ENCODE measurements around the gene GARIN5B.

Gene GARIN5B

GRCh38 chr19:55368701-55369563 is 5.9 kb upstream of the GARIN5B start:
- peak; percentile 68 for DNase-seq

- peak; percentile 40 for DNase-seq
These were observed 5.0 kb upstream of the GARIN5B start for GRCh38 chr19:55368106-55368505.

DNA sequence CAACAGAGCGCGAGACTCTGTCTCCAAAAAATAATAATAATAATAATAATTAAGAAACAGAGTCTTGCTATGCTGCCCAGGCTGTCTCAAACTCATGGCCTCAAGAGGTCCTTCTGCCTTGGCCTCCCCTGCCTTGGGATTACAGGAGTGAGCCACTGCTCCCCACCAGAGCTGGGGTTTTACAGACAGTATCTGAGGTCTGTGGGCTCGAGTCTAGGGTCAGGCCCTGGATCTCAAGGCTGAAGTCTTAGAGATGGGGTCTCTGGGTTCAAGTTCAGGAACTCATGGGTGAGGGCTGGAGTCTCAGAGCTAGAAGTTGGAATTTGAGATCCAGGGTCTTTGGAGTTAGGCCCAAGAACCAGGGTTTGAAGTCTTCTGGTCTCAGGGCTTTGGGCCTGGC is 3.7 kb upstream of the GARIN5B start:
- DNase-seq, result no peak

DNA sequence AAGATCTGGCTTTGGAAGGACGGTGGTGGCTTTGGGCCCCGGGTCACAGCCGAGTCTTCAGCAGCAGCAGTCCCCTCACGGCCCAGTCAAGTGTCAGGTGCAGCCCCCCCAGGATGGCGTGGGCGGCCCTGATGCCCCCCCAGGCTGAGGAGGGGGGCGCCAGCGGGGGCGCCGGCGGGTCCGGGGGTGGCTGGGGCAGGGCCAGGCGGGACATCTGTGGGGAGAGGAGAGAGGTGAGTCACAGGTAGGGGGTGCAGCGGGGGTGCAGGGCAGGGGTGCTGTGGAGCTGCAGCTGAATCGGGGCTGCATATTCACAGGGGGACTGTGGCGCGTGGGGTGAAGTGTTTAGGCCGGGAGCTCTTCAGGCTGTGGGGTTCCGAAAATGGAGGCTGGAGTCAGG is 2.9 kb upstream of the GARIN5B start:
- no peak for DNase-seq

GRCh38 chr19:55365245-55365644 is 2.2 kb upstream of the GARIN5B start:
- DNase-seq, result no peak

- DNase-seq, result no peak
These were observed 678 bp downstream of the GARIN5B start for GRCh38 chr19:55362174-55362989.

GRCh38 chr19:55360902-55361301 is 2.2 kb downstream of the GARIN5B start:
- DNase-seq, result no peak

DNA sequence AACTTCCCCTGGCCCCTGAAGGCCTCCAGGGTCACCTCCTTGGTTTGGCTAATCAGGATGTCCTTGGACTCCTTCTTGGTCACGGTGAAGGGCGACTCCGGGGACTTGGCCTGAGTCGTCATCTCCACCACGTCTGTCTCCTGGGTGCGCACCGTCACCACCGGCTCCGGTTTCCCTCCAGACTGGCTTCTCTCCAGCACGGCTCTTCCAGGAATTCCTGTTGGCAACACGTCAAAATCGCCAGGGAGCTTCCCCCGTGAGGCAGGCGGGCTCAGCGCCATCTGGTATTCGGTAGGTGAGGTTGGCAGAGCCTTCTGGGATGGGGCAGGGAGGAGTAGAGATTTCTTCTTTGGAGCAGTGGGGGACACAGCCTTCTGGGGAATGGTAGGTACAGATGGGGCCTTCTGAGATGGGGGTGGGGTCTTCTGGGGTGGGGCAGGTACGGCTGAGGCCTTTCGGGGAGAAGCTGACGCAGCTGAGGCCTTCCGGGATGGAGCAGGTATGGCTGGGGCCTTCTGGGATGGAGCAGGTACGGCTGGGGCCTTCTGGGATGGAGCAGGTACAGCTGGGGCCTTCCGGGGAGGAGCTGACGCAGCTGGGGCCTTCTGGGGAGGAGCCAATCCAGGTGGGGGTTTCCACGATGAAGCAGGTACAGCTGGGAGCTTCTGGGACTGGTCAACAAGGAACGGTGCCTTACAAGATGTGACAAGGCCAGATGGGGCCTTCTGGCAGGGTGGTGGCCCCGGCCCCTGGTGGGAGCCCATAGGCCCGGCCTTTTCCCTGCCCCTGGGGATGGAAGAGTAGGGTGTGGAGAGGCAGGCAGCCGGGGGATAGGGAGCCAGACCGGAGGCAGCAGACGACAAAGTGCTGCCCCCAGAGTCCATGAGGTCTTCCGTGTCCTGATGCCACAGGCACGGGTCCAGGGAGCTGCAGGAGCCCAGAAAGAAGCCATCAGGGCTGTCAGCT is 3.8 kb downstream of the GARIN5B start:
- peak; percentile 31 for DNase-seq

GRCh38 chr19:55358493-55358892 is 4.6 kb downstream of the GARIN5B start:
- no peak for DNase-seq

DNA sequence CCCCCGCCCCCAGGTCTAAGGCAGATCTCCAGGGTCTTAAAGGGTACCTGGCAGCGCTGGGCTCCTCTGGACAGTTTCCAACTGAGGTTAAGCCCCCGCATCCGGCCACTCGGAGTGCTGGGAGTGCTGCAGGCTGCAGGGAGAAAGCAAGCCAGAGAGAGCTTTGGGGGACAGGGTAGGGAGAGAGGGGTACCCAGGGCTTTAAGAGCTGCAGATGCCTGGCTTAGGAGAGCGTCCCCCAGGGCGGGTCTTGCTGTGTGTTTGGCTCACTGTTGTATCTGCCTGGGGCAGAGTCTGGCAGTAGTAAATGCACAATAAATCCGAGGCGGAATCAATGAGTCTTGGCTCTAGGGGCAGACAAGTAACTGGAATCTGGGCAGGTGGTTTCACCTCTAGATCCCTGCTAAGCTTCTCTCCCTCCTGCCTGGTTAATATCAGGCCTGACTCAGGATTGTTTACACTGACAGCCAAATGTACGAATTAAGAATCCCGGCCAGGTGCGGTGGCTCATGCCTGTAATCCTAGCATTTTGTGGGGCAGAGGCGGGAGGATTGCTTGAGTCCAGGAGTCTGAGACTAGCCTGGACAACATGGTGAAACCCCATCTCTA is 7.7 kb downstream of the GARIN5B start:
- no peak for DNase-seq

DNA sequence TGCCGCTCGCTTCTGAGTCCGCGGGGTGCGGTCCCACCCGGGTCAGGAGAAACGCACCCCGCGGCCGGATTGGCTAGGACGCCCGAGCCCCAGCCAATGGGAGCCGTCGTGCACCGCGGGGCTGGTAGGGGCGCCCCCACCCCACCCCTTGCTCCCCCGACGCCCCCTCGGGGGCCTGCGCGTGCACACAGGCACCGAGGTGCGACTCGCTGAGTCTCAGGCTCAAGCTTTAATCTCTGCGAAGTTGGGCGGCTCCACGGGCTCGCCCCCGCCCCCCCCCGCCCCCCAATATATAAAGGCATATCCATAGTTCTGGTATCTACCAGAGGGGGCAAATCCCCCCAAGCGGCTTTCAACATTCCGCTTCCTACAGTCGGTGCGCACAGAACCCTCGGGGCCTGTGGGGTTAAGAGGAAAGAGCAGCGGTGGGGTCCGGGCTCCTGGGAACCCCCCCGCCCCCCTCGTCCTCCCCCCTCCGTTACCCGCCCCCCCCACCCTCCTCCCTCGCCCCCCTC is 8.3 kb downstream of the GARIN5B start, which contains the start of gene COX6B2:
Gene COX6B2, minus strand, starts transcription at position 22 of the 515 bp plus-strand sequence. CDS start 198 bp downstream, outside the sequence.
- DNase-seq, result no peak

GRCh38 chr19:55353803-55354697 is 9.0 kb downstream of the GARIN5B start:
- DNase-seq, result peak; percentile 65

DNA sequence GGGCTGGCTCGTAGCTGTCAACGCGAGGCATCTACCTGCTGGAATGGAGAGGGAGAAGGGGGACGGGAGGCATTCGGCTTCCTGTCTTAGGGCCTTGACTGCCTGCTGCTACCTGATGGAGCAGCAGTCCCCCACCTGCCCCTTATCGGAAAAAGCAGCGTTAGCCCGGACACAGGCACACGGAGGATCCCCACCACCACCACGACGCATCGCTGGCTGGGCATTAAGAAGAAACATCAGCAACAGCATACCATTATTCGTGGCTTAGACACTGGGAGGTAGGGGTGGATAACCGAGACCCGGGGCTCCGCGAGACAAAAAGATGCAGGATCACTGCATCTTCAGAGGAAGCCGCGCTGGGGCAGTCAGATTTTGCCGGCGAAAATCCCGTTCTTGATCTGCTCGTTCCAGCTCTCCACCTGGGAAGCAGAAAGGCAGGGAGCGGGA is 9.7 kb downstream of the GARIN5B start:
- DNase-seq, result no peak

GRCh38 chr19:55352549-55353145 is 10.4 kb downstream of the GARIN5B start:
- peak; percentile 38 for DNase-seq

DNA sequence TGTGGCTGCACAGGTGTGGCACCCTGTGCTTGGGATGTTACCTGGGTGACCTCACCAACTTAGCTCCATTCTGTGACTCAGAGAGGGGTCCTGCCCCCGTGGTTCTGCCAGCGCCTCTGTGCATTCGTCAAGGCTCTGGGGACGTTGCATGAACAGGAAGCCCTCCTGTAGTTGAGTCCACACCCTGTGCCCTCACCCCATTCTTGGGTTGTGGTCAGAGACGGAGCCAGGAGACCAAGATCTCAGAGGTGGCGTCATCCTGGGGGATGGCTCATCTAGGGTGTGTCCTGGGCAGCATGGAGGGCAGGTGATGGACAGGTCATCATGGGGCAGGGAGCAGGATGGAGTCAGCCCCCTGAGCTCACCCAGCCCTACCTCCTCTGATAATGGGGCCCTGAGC is 11.0 kb downstream of the GARIN5B start:
- no peak for DNase-seq

DNA sequence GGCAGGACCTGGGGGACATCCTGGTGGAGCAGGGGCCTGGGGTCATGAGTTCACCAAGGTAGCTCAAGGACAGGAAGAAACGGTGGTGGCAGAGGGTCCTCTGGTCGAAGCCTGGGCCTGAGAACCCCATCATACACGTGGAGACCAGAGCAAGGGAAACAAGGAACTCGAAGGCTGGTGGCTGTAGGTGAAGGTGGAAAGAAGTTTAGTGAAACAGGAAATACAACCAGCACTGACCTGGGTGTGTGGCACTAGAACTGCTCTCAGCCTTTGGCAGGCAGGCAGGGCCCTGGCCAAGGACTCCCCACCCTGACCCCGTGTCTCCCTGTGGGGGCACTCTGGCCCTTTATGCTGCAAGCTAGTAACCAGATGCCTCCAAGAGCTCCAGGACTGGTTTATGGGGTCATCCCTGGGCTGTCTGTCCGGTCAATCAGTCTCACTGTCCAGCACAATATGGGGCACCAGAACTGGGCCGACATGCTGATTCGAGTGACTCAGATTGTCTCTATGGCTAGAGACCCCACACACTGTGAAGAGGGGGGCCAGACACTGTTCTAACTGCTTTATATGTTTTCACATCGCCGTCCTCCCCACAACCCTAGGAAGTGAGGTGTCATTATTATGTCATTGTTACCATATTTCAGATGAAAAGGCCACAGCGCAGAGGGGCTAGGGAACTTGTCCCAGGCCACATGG is 12.3 kb downstream of the GARIN5B start:
- DNase-seq, result peak; percentile 25

DNA sequence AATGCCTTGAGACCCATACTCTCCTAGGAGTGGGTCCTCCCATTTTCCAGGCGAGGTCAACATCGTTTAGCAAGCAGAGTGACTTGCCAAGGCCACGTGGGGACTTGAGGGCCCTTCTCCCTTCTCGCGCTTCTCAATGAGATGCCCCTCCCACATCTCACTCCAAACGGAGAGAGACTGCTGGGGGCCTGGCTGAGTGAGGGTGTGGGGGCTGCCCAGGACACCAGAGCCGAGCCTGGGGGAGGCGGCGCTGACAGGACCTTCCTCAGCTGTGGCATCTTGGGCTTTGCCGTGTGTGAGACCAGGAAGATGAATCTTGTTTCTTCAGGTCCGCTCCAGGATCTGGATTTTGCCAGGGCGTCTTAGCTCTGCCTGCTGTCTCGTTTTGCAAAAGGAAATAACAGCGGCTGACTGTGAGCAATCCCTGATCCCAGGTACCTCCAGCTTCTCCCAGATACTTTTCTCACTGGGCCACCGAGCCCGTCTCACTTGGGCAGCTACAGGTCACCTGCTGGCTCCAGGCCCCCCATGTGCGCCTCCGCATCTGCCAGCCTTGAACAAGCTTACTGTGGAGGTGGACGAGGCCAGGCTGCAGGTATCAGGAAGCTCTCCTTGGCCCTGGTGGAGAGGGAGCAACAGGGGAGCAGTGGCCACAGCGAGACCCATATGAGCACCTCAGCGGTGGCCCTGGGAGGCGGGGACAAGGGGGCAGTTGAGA is 14.6 kb downstream of the GARIN5B start:
- DNase-seq, result no peak

GRCh38 chr19:55347442-55348009 is 15.5 kb downstream of the GARIN5B start:
- DNase-seq, result no peak
